Mucosa of rectum (tissue), 2 donors: ENCODE data around the gene SKP2.

Experiments used
- H3K27ac ChIP-seq, 2 donors: one replicate each; pipeline ENCODE4 v1.7.0; 2013; ENCODE audit warnings: inconsistent platforms in 2 of 2, low read depth in 2 of 2, low read length in 2 of 2
- H3K27me3 ChIP-seq, 2 donors: one replicate each; pipeline ENCODE4 v1.7.0; 2013; ENCODE audit warnings: low read length in 2 of 2; ENCODE audit not compliant: control insufficient read depth in 2 of 2, insufficient read depth in 2 of 2
- H3K36me3 ChIP-seq, 2 donors: one replicate each; pipeline ENCODE4 v1.7.0; 2013; ENCODE audit warnings: low read length in 2 of 2; ENCODE audit not compliant: control insufficient read depth in 2 of 2, insufficient read depth in 2 of 2
- H3K4me1 ChIP-seq, 2 donors: one replicate each; pipeline ENCODE4 v1.7.0; 2013; ENCODE audit warnings: low read length in 2 of 2, mild to moderate bottlenecking in 1 of 2; ENCODE audit not compliant: control insufficient read depth in 2 of 2, insufficient read depth in 2 of 2
- H3K4me3 ChIP-seq, 2 donors: one replicate each; pipeline ENCODE4 v1.7.0; 2013; ENCODE audit warnings: low read length in 2 of 2
- H3K9ac ChIP-seq, 2 donors: one replicate each; pipeline ENCODE4 v1.7.0; 2013; ENCODE audit warnings: low read length in 2 of 2, low read depth in 1 of 2, mild to moderate bottlenecking in 1 of 2
- H3K9me3 ChIP-seq, 2 donors: one replicate each; pipeline ENCODE4 v1.7.0; 2013; ENCODE audit warnings: low read length in 2 of 2; ENCODE audit not compliant: control insufficient read depth in 2 of 2
- donor health status: healthy.
- donor health status: Normal muscosa, but diverticular disease.

SKP2 gene

GRCh38 chr5:36156121-36156601 lies 4.2 kb downstream of the SKP2 start:
- Histone ChIP-seq H3K36me3 (peaks cover 6 to 20% of the 10 kb centered on the region in 2 donors), H3K27ac (no peak overlapping the region), H3K4me3 (no peak overlapping the region), H3K4me1 (peaks cover 5 to 7% of the 10 kb centered on the region in 2 donors), H3K27me3 (no peaks in the 10 kb centered on the region), H3K9me3 (no peaks in the 10 kb centered on the region), H3K9ac (no peak overlapping the region)

DNA sequence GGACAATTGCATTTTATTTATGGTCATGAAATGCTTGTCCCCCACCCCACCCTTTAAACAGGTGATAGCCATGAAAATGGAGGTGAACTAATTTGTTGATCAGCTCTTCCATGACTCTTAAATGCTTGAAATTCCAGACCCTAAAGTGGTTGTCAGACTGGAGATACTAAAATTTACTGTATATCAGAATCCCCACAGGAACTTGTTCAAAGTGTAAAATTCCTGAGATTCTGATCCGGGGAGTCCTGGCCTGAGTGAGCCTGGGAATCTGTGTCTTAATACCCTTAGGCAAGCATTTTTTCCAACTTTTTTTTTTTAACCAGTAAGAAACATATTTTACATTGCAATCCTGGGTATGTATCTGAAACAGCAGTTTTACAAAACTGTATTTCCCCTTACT lies 4.7 kb downstream of the SKP2 start:
- Histone ChIP-seq H3K27ac (no peak overlapping the region), H3K36me3 (peaks cover 10 to 20% of the 10 kb centered on the region in 2 donors), H3K4me3 (no peak overlapping the region), H3K9ac (no peak overlapping the region), H3K9me3 (no peaks in the 10 kb centered on the region), H3K27me3 (no peaks in the 10 kb centered on the region), H3K4me1 (peaks cover 5 to 7% of the 10 kb centered on the region in 2 donors)

DNA sequence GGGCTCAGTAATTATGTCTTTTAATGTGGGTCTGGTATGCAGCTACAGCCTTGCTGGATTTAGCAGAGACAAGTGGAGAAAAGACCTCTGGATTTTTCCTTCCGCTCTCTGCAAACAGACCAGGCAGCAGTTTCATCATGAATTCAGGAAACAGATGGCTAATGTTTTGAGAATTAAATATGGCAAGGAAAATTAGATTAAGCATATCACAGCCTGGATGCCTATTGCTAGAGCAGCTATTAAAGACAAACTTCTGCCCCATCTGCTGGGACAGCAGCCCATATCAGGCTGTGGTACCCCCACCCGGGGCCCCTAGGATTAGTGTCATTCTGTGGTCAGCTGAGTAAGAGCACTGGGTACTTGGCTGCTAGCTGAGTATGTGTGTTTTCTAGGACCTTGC lies 6.2 kb downstream of the SKP2 start:
- Histone ChIP-seq H3K4me3 (no peak overlapping the region), H3K27ac (no peak overlapping the region), H3K4me1 (peaks cover 0 to 1% of the 10 kb centered on the region in 2 donors), H3K36me3 (peaks cover 13 to 30% of the 10 kb centered on the region in 2 donors), H3K9ac (no peak overlapping the region), H3K27me3 (no peaks in the 10 kb centered on the region), H3K9me3 (no peaks in the 10 kb centered on the region)

GRCh38 chr5:36160617-36161016 lies 8.7 kb downstream of the SKP2 start:
- Histone ChIP-seq H3K36me3 (peaks cover 23 to 37% of the 10 kb centered on the region in 2 donors), H3K27ac (no peak overlapping the region), H3K27me3 (no peaks in the 10 kb centered on the region), H3K9me3 (no peaks in the 10 kb centered on the region), H3K9ac (no peak overlapping the region), H3K4me3 (no peak overlapping the region), H3K4me1 (no peaks in the 10 kb centered on the region)

GRCh38 chr5:36161361-36161760 lies 9.4 kb downstream of the SKP2 start:
- Histone ChIP-seq H3K9ac (no peak overlapping the region), H3K27ac (no peak overlapping the region), H3K27me3 (no peaks in the 10 kb centered on the region), H3K9me3 (no peaks in the 10 kb centered on the region), H3K4me3 (no peak overlapping the region), H3K4me1 (no peaks in the 10 kb centered on the region), H3K36me3 (peaks cover 23 to 35% of the 10 kb centered on the region in 2 donors)

GRCh38 chr5:36162810-36163486 lies 11.0 kb downstream of the SKP2 start:
- H3K9ac ChIP-seq = no peak overlapping the region

GRCh38 chr5:36164461-36164860 lies 12.6 kb downstream of the SKP2 start:
- no peak overlapping the region for H3K27ac ChIP-seq

More at GRCh38 chr5:36162810-36163486, 11.0 kb downstream of the SKP2 start:
- Histone ChIP-seq H3K9me3 (no peaks in the 10 kb centered on the region), H3K27ac (no peak overlapping the region), H3K27me3 (no peaks in the 10 kb centered on the region), H3K36me3 (peaks cover 25 to 45% of the 10 kb centered on the region in 2 donors), H3K4me1 (no peaks in the 10 kb centered on the region), H3K4me3 (no peak overlapping the region)

GRCh38 chr5:36168737-36169136 lies 16.8 kb downstream of the SKP2 start:
- Histone ChIP-seq H3K27ac (no peak overlapping the region), H3K9me3 (no peaks in the 10 kb centered on the region), H3K27me3 (no peaks in the 10 kb centered on the region), H3K4me3 (no peak overlapping the region), H3K36me3 (peaks cover 34 to 65% of the 10 kb centered on the region in 2 donors), H3K9ac (no peak overlapping the region), H3K4me1 (no peaks in the 10 kb centered on the region)

More at GRCh38 chr5:36164461-36164860, 12.6 kb downstream of the SKP2 start:
- peaks cover 33 to 56% of the 10 kb centered on the region in 2 donors for H3K36me3 ChIP-seq
- no peak overlapping the region for H3K9ac ChIP-seq
- H3K4me1 ChIP-seq = no peaks in the 10 kb centered on the region
- no peaks in the 10 kb centered on the region for H3K27me3 ChIP-seq
- H3K9me3 ChIP-seq = no peaks in the 10 kb centered on the region
- H3K4me3 ChIP-seq = no peak overlapping the region

DNA sequence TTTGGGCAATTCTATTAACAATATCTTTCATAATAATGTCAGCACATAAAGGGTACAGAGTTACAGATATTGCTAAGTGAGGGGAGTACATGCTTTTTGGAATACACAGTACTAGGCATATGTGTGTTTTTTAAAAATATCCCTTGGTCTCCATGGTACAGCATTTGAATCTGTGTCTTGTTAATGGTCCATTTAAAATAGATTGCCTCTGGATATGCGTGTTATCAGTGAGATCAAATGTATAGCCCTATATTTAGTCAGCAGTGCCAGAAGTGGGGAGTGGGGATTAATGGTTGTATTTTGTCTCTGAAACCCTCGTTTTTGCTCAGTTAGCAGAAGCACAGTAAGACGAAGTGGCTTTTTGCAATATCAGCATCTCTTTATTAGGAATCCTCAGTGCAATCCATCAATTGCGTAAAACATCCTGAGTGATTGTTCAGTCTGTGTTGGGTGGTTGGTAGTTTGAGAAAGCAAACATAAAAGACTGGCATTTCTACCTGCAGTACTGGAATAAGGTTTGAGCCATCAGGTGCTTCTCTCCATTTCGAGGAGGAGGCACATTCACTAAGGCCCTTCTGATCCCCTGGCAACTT lies 19.0 kb downstream of the SKP2 start:
- peaks cover 37 to 67% of the 10 kb centered on the region in 2 donors for H3K36me3 ChIP-seq
- no peak overlapping the region for H3K27ac ChIP-seq
- H3K4me1 ChIP-seq = no peaks in the 10 kb centered on the region
- H3K9me3 ChIP-seq = no peaks in the 10 kb centered on the region
- no peaks in the 10 kb centered on the region for H3K27me3 ChIP-seq
- H3K9ac ChIP-seq = no peak overlapping the region
- H3K4me3 ChIP-seq = no peak overlapping the region

GRCh38 chr5:36172599-36172998 lies 20.7 kb downstream of the SKP2 start:
- Histone ChIP-seq H3K4me1 (no peaks in the 10 kb centered on the region), H3K27me3 (no peaks in the 10 kb centered on the region), H3K27ac (no peak overlapping the region), H3K9ac (no peak overlapping the region), H3K9me3 (no peaks in the 10 kb centered on the region), H3K36me3 (peaks cover 37 to 58% of the 10 kb centered on the region in 2 donors), H3K4me3 (no peak overlapping the region)
